Testis (tissue), 3 donors: Measurements from ENCODE around the gene SMAD9. TPM values are rescaled to one million over a fixed set of nuclear protein-coding genes. Genes with fewer than 3 reads are reported as not detected.

Experiments used
- DNase-seq: peaks from one replicate; pipeline ENCODE4 v3.0.0-alpha.2; 2019
- H3K27ac ChIP-seq, 2 donors: fragments of 200-600 bp; sonication (generic); one replicate each; pipeline ENCODE4 v1.5.1; 2019
- H3K27me3 ChIP-seq: fragments of 200-600 bp; sonication (generic); one replicate; pipeline ENCODE4 v1.5.1; 2019
- H3K36me3 ChIP-seq: fragments of 200-600 bp; sonication (generic); one replicate; pipeline ENCODE4 v1.5.1; 2017; ENCODE audit warnings: low read depth; ENCODE audit errors: missing control alignments
- H3K4me1 ChIP-seq: fragments of 200-600 bp; sonication (generic); one replicate; pipeline ENCODE4 v1.5.1; 2019
- H3K4me3 ChIP-seq, 2 donors: fragments of 200-600 bp; sonication (generic); one replicate each; pipeline ENCODE4 v1.5.1; 2017 to 2019
- H3K9me3 ChIP-seq: fragments of 200-600 bp; sonication (generic); one replicate; pipeline ENCODE4 v1.5.1; 2017
- POLR2A ChIP-seq: fragments of 450-650 bp; IDR thresholded peaks from one replicate; pipeline ENCODE4 v1.6.1; 2017; ENCODE audit warnings: antibody characterized with exemption, mild to moderate bottlenecking, moderate library complexity
- WGBS, 2 donors: methylation state at CpG; one replicate each; pipeline ENCODE4 v1.1.5; 2018; 5-methylcytosine and 5-hydroxymethylcytosine counted together
- intact Hi-C: fragments of 100-400 bp; cut with DNase I; formaldehyde crosslinking; loops from one replicate; pipeline ENCODE4 v1.15.1; 2023; ENCODE audit warnings: low total_unique reads
- polyA plus RNA-seq: library from polyadenylated mRNA; stranded (reverse); fragments of 350-450 nt; fragmentation: Illumina TruSeq; extraction: RNeasy Lipid Tissue Mini Kit (QIAGEN cat#74804); gene quantifications from one replicate; pipeline ENCODE4 v1.2.3, GENCODE V29; 2014; ENCODE audit warnings: low read depth, low replicate concordance; ENCODE audit not compliant: insufficient read depth
- total RNA-seq, 2 donors: library from RNA; depleted of rRNA; stranded (reverse); fragments of >200 nt; gene quantifications; one replicate each; pipeline ENCODE4 v1.2.3, GENCODE V29; 2016
- TF ChIP-seq, protein P1 (sequence below), 3 experiments: fragments of 450-650 bp in 2 of 3; fragments of 200-600 bp in 1 of 3; sonication (generic) in 1 of 3; IDR thresholded peaks; one replicate each; pipeline ENCODE4 v1.5.1; 2016 to 2019; ENCODE audit warnings: antibody characterized with exemption in 3 of 3, mild to moderate bottlenecking in 2 of 3, moderate library complexity in 1 of 3

The SMAD9 gene
- total and polyA plus RNA-seq, 3 donors from 2014 or later, result 4.2 to 11.3 (median 10.9) TPM

DNA sequence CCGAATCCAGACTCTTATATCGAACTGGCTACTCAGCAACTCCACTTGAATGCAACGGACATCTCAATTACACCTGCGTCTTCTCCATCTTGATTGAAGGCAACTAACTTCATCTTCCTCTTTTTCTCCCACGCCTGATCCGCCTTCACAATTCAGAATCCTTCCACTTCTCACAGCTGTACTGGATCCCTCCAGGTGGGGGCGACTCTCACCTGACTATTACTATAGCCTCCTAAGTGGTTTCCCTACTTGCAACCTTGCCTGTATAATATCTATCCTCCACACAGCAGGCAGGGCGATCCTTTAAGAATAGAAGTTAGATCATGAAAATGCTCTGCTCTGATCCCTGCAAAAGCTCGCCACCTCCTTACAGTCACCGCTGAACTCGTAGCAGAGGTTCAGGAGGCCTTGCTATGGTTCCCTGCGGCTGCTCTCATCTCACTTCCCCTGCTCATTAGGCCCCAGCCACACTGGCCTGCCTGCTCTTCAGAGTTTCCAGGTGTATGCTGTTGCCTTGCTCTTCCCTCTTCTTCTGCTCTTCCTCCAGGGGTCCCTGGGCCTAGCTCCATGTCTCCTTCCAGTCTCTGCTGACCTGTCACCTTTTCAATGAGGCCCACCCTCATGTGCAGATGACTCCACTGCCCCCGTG lies 69.1 kb downstream of the SMAD9 start:
- WGBS, 2 donors, result 88 to 92% methylated on average over 13 of the region's 13 CpGs
- TF ChIP-seq, protein P1, sequence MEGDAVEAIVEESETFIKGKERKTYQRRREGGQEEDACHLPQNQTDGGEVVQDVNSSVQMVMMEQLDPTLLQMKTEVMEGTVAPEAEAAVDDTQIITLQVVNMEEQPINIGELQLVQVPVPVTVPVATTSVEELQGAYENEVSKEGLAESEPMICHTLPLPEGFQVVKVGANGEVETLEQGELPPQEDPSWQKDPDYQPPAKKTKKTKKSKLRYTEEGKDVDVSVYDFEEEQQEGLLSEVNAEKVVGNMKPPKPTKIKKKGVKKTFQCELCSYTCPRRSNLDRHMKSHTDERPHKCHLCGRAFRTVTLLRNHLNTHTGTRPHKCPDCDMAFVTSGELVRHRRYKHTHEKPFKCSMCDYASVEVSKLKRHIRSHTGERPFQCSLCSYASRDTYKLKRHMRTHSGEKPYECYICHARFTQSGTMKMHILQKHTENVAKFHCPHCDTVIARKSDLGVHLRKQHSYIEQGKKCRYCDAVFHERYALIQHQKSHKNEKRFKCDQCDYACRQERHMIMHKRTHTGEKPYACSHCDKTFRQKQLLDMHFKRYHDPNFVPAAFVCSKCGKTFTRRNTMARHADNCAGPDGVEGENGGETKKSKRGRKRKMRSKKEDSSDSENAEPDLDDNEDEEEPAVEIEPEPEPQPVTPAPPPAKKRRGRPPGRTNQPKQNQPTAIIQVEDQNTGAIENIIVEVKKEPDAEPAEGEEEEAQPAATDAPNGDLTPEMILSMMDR (IDR thresholded peaks at IDR 0.05), result no peak
- no peak for TF ChIP-seq POLR2A
- DNase-seq, result no peak
- no peak overlapping the region for H3K4me3 ChIP-seq
- H3K27me3 ChIP-seq, result no peaks in the 10 kb centered on the region
- H3K9me3 ChIP-seq, result no peaks in the 10 kb centered on the region
- intact Hi-C loops, result no loop called here
- no peak overlapping the region for H3K27ac ChIP-seq
- no peaks in the 10 kb centered on the region for H3K4me1 ChIP-seq
- no peaks in the 10 kb centered on the region for H3K36me3 ChIP-seq

DNA sequence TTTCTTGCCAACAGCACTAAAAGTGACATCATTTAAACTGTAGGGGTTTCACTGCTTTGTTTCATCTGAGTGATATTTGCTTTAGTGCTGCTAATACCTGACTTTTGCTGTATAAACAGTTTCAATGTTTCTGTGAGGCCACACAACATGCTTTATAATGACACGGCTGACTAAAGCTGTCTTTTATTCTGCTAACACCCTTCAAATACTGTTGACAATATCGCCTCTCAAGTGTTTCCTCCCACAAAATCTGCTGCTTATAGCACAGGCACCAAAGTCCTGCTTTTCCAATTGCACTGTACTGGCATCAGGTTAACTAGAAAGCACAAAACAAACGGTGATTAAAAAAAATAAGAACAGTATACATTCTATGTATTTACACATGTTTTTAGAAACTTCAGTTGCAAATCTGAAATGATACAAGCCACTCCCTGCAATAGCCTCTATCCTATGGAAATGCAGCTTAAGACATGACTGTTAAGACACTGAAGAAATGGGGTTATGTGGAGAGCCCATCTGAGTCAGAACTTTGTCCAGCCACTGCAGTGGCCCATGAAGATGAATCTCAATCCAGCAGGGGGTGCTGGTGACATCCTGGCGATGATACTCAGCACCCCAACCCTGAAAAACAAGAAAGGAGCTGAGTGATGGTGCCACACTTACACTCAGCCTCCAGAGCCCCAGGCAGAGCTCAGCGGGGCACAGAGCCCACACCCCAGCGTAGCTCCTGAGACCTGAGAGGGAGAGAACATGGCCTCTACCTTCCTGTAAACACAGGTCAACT lies 71.6 kb downstream of the SMAD9 start:
- WGBS, 2 donors, result 63 to 76% methylated on average over 4 to 6 of the region's 6 CpGs
- Histone ChIP-seq H3K36me3 (no peaks in the 10 kb centered on the region), H3K4me1 (no peaks in the 10 kb centered on the region), H3K27me3 (no peaks in the 10 kb centered on the region), H3K27ac (no peak overlapping the region), H3K4me3 (no peak overlapping the region), H3K9me3 (no peaks in the 10 kb centered on the region)
- TF ChIP-seq, protein P1 (IDR thresholded peaks at IDR 0.05), result no peak
- no peak for TF ChIP-seq POLR2A
- DNase-seq, result no peak
- intact Hi-C loops, result no loop called here

DNA sequence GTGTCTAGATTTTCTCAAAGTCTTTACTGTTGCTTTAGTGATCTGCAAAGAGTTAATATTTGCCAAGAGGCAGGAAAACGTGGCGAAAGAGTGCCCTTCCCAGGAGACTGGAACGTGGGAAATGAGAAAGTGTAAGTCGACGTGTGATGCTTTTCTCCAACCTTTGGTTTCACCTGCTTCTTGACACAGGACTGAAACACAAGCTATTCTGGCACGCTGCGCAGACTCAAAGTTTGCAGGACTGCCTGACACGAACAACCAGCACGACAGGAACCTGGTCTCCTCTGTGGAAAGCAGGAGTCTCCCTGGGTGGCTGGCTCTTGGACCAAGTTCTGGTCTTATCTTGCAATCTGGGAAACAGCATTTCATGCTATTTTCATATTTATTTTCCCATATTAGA lies 72.4 kb downstream of the SMAD9 start:
- Histone ChIP-seq H3K4me1 (no peaks in the 10 kb centered on the region), H3K36me3 (no peaks in the 10 kb centered on the region), H3K4me3 (no peak overlapping the region), H3K27me3 (no peaks in the 10 kb centered on the region), H3K27ac (no peak overlapping the region), H3K9me3 (no peaks in the 10 kb centered on the region)
- no peak for DNase-seq
- TF ChIP-seq, protein P1 (IDR thresholded peaks at IDR 0.05), result no peak
- TF ChIP-seq POLR2A, result no peak
- intact Hi-C loops, result no loop called here
- WGBS, 2 donors, result 42 to 50% methylated on average over 9 of the region's 9 CpGs

DNA sequence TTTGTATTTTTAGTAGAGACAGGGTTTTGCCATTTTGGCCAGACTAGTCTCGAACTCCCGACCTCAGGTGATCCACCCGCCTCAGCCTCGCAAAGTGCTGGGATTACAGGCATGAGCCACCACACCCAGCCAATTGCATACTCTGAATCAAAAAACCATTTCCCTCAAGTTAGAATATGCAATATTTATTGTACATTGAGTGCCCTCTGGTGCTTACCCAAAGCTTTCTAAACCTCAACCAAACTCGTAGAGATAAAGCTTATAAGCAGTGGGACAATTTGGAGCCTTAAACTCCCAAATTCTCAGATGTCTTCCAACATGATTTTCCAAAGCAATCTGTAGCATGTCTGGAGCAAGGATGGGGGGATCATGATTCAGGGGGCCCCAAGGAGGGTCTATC lies 78.6 kb downstream of the SMAD9 start:
- DNase-seq, result no peak
- H3K27ac ChIP-seq, result no peak overlapping the region
- TF ChIP-seq POLR2A, result no peak
- TF ChIP-seq, protein P1 (IDR thresholded peaks at IDR 0.05), result no peak
- H3K9me3 ChIP-seq, result no peaks in the 10 kb centered on the region
- H3K27me3 ChIP-seq, result no peaks in the 10 kb centered on the region
- intact Hi-C loops, result no loop called here
- H3K36me3 ChIP-seq, result no peaks in the 10 kb centered on the region
- H3K4me3 ChIP-seq, result no peak overlapping the region
- 81 to 86% methylated on average over 5 of the region's 5 CpGs for WGBS, 2 donors
- no peaks in the 10 kb centered on the region for H3K4me1 ChIP-seq
